Ishikawa (cell line): ENCODE measurements around the gene SAAL1.

Source experiments
- CEBPB ChIP-seq: IDR thresholded peaks from 2 replicates; pipeline ENCODE4 v1.6.1; 2012
- CREB1 ChIP-seq: IDR thresholded peaks from 2 replicates; pipeline ENCODE4 v1.6.1; 2012; ENCODE audit warnings: low read depth
- EGR1 ChIP-seq: IDR thresholded peaks from 2 replicates; pipeline ENCODE4 v1.6.1; 2012
- EP300 ChIP-seq: IDR thresholded peaks from 2 replicates; pipeline ENCODE4 v1.6.1; 2012; ENCODE audit warnings: borderline replicate concordance
- FOXM1 ChIP-seq: IDR thresholded peaks from 2 replicates; pipeline ENCODE4 v1.6.1; 2012; ENCODE audit warnings: low read depth, borderline replicate concordance
- MAX ChIP-seq: IDR thresholded peaks from 2 replicates; pipeline ENCODE4 v1.6.1; 2012
- NFIC ChIP-seq: IDR thresholded peaks from 2 replicates; pipeline ENCODE4 v1.6.1; 2012
- RAD21 ChIP-seq: IDR thresholded peaks from 2 replicates; pipeline ENCODE4 v1.6.1; 2012; ENCODE audit warnings: low read depth
- REST ChIP-seq: IDR thresholded peaks from 2 replicates; pipeline ENCODE4 v1.6.1; 2012; ENCODE audit warnings: low read depth, mild to moderate bottlenecking
- TAF1 ChIP-seq: IDR thresholded peaks from 2 replicates; pipeline ENCODE4 v1.6.1; 2012; ENCODE audit warnings: low read depth, mild to moderate bottlenecking
- USF1 ChIP-seq: IDR thresholded peaks from 2 replicates; pipeline ENCODE4 v1.6.1; 2012
- ZBTB7A ChIP-seq: IDR thresholded peaks from 2 replicates; pipeline ENCODE4 v1.6.1; 2012; ENCODE audit warnings: low read depth

- no peak for TF ChIP-seq CEBPB
- no peak for TF ChIP-seq RAD21
- no peak for TF ChIP-seq USF1
- no peak for TF ChIP-seq MAX
- no peak for TF ChIP-seq CREB1
- TF ChIP-seq TAF1 = no peak
- no peak for TF ChIP-seq FOXM1
- TF ChIP-seq EP300 = no peak
- TF ChIP-seq EGR1 = no peak
- no peak for TF ChIP-seq REST
- TF ChIP-seq ZBTB7A = no peak
- TF ChIP-seq NFIC = no peak
These were observed 638 bp downstream of the SAAL1 start for GRCh38 chr11:18105086-18105801.
